OCI-LY1 (cell line): ENCODE measurements around the gene ANKRD13A.

Experiments
- H2AFZ ChIP-seq: fragments of 200-600 bp; sonication (generic), shearing (Covaris generic); 2 replicates; pipeline ENCODE4 v1.6.0; 2014; ENCODE audit warnings: antibody characterized with exemption, mild to moderate bottlenecking, low read length
- H3F3A ChIP-seq: fragments of 200-600 bp; sonication (generic), shearing (Covaris generic); 2 replicates; pipeline ENCODE4 v1.6.0; 2014; ENCODE audit warnings: mild to moderate bottlenecking, antibody characterized with exemption, low read length, moderate library complexity; ENCODE audit not compliant: insufficient read depth
- H3K27ac ChIP-seq: fragments of 200-600 bp; sonication (generic); 2 replicates; pipeline ENCODE4 v1.5.1; 2014; ENCODE audit warnings: low read length, mixed run types, mild to moderate bottlenecking, low read depth; ENCODE audit not compliant: poor library complexity, severe bottlenecking
- H3K27me3 ChIP-seq: fragments of 200-600 bp; sonication (generic); 2 replicates; pipeline ENCODE4 v1.6.0; 2014; ENCODE audit warnings: antibody characterized with exemption, mild to moderate bottlenecking, low read length, moderate library complexity; ENCODE audit not compliant: insufficient read depth
- H3K36me3 ChIP-seq: fragments of 200-600 bp; sonication (generic); 2 replicates; pipeline ENCODE4 v1.6.1; 2014; ENCODE audit warnings: mild to moderate bottlenecking, antibody characterized with exemption, low read length, moderate library complexity, mixed read lengths; ENCODE audit not compliant: insufficient read depth
- H3K4me1 ChIP-seq: fragments of 200-600 bp; sonication (generic); 2 replicates; pipeline ENCODE4 v1.5.1; 2014; ENCODE audit warnings: mild to moderate bottlenecking, low read length, moderate library complexity; ENCODE audit not compliant: insufficient read depth, severe bottlenecking
- H3K4me2 ChIP-seq: fragments of 200-600 bp; sonication (generic), shearing (Covaris generic); 2 replicates; pipeline ENCODE4 v1.6.1; 2014; ENCODE audit warnings: low read length
- H3K4me3 ChIP-seq: fragments of 200-600 bp; sonication (generic); 2 replicates; pipeline ENCODE4 v1.5.1; 2014; ENCODE audit warnings: low read length, low read depth, mild to moderate bottlenecking, mixed read lengths; ENCODE audit not compliant: poor library complexity, severe bottlenecking
- H3K79me2 ChIP-seq: fragments of 200-600 bp; shearing (Covaris generic); 2 replicates; pipeline ENCODE4 v1.6.1; 2016; ENCODE audit warnings: mixed run types, low read length, mixed read lengths; ENCODE audit not compliant: insufficient read depth
- H3K9ac ChIP-seq: fragments of 200-600 bp; sonication (generic), shearing (Covaris generic); 2 replicates; pipeline ENCODE4 v1.6.1; 2014; ENCODE audit warnings: mild to moderate bottlenecking, low read length, mixed read lengths
- H3K9me2 ChIP-seq: fragments of 200-600 bp; sonication (generic), shearing (Covaris generic); 2 replicates; pipeline ENCODE4 v1.6.1; 2014; ENCODE audit warnings: low read depth, mild to moderate bottlenecking, low read length, mixed read lengths
- H3K9me3 ChIP-seq: fragments of 200-600 bp; shearing (Covaris generic); 2 replicates; pipeline ENCODE4 v1.6.1; 2014; ENCODE audit warnings: low read length, mixed read lengths
- H4K20me1 ChIP-seq: fragments of 200-600 bp; sonication (generic), shearing (Covaris generic); 2 replicates; pipeline ENCODE4 v1.6.0; 2016; ENCODE audit warnings: mild to moderate bottlenecking, low read length; ENCODE audit not compliant: insufficient read depth
- CTCF ChIP-seq: fragments of 200-600 bp; sonication (generic), shearing (Covaris generic); IDR thresholded peaks from 2 replicates; pipeline ENCODE4 v1.5.1; 2017; ENCODE audit warnings: mild to moderate bottlenecking, antibody characterized with exemption, low read length, moderate library complexity, mixed read lengths
- EZH2 ChIP-seq: fragments of 200-600 bp; sonication (generic), shearing (Covaris generic); IDR thresholded peaks from 2 replicates; pipeline ENCODE4 v1.8.0; 2017; ENCODE audit warnings: borderline replicate concordance, mixed run types, mild to moderate bottlenecking, antibody characterized with exemption, low read length, moderate library complexity, mixed read lengths

ANKRD13A gene

DNA sequence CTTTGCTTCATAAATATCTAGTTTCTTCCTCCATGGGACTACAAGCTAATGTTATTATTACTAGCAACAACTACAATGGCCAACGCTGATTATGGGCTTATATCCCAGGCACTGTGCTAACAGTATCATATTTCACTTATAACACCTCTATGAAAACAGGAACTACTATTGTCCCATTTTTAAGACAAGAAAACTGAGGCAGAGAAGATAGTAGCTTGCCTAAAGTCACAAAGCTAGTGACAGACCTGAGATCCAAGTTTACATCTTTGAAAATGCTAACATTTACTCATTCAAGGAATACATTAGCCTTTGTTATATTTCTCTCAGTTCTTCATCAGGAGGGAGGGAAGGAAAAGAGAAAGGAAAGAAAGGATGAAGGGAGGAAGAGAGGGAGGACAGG is 35.9 kb upstream of the ANKRD13A start:
- H3K36me3 ChIP-seq = peaks cover 71% of the 10 kb centered on the region
- no peak overlapping the region for H3K4me2 ChIP-seq
- no peaks in the 10 kb centered on the region for H3K9me2 ChIP-seq
- no peaks in the 10 kb centered on the region for H3K79me2 ChIP-seq
- H3F3A ChIP-seq = no peaks in the 10 kb centered on the region
- H3K4me1 ChIP-seq = no peaks in the 10 kb centered on the region
- no peaks in the 10 kb centered on the region for H3K27me3 ChIP-seq
- H2AFZ ChIP-seq = no peak overlapping the region
- no peak overlapping the region for H3K4me3 ChIP-seq
- H3K9ac ChIP-seq = no peak overlapping the region
- H4K20me1 ChIP-seq = no peaks in the 10 kb centered on the region
- H3K27ac ChIP-seq = no peak overlapping the region
- TF ChIP-seq EZH2 (no peak), CTCF (no peak)
- no peaks in the 10 kb centered on the region for H3K9me3 ChIP-seq

DNA sequence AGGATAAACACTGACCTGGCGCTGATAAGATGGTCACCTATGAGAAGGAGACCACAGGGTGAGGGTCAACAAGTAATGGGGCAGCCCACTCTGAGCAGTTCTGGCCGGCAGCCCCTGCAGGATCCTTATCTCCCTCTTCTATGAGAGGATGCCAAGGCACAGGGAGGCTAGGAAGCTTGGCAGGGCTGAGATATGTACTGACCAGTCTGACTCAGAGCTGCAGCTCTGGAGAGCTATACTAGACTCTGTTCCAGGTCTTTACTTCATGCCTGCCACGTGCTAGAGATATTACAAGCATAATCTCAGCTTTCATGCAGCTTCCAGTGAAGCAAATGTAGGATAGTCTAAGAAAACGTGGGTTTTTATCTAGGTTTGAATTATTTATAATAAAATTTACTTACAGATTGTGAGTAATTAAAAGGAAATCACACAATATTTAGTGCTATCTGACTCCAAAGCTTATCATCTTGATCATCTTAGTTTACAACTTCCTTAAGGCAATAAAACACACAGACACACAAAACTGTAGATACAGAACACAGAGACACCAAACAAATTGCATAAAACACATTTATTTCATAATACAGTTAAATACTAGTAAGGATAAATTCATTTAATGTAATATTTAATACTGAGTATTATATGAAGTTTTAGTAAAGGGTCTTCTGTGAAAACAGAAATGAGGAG is 35.3 kb upstream of the ANKRD13A start:
- no peaks in the 10 kb centered on the region for H3F3A ChIP-seq
- no peak overlapping the region for H3K4me2 ChIP-seq
- H3K9me2 ChIP-seq = no peaks in the 10 kb centered on the region
- no peak overlapping the region for H2AFZ ChIP-seq
- no peaks in the 10 kb centered on the region for H3K79me2 ChIP-seq
- no peak for TF ChIP-seq EZH2
- no peak for TF ChIP-seq CTCF
- peaks cover 65% of the 10 kb centered on the region for H3K36me3 ChIP-seq
- H4K20me1 ChIP-seq = no peaks in the 10 kb centered on the region
- H3K4me3 ChIP-seq = no peak overlapping the region
- no peak overlapping the region for H3K9ac ChIP-seq
- H3K9me3 ChIP-seq = no peaks in the 10 kb centered on the region
- no peak overlapping the region for H3K27ac ChIP-seq
- H3K4me1 ChIP-seq = no peaks in the 10 kb centered on the region
- H3K27me3 ChIP-seq = no peaks in the 10 kb centered on the region

GRCh38 chr12:109966546-109966945 is 32.7 kb upstream of the ANKRD13A start:
- no peaks in the 10 kb centered on the region for H3K9me2 ChIP-seq
- no peak overlapping the region for H3K9ac ChIP-seq
- H3K79me2 ChIP-seq = no peaks in the 10 kb centered on the region
- no peaks in the 10 kb centered on the region for H3K9me3 ChIP-seq
- H4K20me1 ChIP-seq = no peaks in the 10 kb centered on the region
- peaks cover 42% of the 10 kb centered on the region for H3K36me3 ChIP-seq
- H2AFZ ChIP-seq = no peak overlapping the region
- no peaks in the 10 kb centered on the region for H3K27me3 ChIP-seq
- H3K4me2 ChIP-seq = no peak overlapping the region
- TF ChIP-seq EZH2 = no peak
- no peak for TF ChIP-seq CTCF
- H3K4me1 ChIP-seq = no peaks in the 10 kb centered on the region
- no peaks in the 10 kb centered on the region for H3F3A ChIP-seq
- H3K4me3 ChIP-seq = no peak overlapping the region
- no peak overlapping the region for H3K27ac ChIP-seq
